Astrocyte of the hippocampus (primary cell): ENCODE measurements around the gene C11orf58.

Experiments
- DNase-seq: peaks from one replicate; pipeline ENCODE4 v3.0.0; 2011; ENCODE audit warnings: low read depth, low spot score

Gene C11orf58

DNA sequence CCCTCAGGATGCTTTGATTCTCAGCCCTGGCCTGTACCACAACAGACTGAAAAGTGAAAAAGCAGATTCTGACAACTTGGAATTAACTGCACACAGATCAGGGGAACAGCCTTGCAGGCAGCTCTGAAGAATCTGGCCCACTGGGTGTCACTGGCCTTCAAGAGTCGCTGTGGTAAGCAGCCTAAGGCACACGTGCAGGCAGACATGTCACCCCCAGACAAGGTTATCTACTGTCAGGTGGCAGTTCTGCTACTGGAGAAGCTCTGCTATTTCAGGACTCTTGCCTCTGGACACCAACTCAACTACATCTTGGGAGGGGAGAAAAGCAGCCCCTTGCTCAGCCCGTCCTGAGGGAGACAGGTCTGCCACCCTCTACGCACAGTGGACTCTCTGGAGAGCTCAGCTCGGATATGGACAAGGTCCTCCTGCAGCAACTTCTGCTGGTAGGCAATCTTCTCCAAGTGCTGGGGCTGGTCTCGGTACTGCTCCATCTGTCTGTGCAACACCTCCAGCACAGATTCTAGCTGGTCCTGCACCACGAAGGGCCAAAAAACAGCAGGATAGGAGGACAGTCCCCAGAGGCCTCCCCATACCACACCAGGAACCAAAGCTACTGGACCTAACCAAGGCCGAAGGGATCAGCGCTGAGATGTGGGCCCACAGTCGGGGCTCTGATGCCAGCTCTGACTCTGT is 63.0 kb downstream of the C11orf58 start:
- no peak for DNase-seq

DNA sequence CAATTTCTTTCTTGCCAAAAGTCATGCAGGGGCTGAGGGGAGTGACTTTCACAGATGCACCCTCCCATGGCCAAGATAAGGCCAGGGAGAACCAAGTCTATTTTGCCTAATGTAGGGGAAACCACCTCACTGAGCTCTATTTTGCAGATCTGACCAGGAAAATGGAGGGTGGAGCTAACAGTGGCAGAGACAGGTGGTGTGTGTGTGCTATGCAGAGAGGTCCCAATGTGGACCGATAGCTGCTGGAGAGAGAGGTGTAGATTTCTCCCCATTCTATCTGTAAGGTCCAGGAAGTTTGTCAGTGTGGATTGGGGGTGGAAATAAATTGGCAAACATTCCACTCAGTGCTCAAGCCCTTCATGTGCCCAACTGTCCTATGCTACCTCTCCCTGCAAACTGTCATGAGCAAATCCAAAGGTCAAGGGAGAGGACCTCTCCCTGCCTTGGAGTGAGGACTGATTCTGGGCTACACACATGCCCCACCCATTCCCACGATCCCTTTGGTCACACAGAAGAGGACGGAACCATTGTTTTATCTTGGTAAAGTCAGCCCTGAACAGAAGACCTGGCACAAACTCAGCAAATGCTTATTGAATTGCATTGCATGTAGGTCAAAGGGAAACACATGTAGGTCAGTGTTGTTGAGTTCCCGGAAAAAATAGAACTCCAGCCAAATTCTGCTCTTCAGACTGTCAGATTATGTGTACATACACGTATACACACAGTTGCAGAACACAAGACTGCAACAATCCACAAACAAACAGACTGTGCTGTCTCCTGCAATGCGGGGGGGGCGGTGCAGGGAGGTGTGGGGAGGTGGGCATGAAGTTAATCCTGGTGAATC is 65.9 kb downstream of the C11orf58 start:
- no peak for DNase-seq

DNA sequence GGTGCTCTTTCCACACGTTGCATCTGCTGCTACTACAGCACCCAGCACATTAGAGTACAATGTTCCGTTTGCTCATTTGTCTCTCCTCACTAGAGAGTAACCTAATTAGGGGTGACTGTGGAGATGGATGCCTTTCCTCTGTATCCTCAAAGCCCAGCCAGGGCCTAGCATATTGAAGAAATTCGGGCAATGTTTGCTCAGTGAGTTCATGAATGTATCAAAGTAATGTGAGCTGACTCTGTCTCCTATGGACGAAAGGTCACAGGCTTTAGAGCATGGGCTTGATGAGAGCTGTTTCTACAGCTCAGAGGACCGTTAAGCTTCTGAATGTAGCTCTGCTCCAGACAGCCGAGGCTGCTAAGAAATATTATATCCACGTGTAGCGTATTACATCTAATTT is 67.5 kb downstream of the C11orf58 start:
- DNase-seq: no peak

DNA sequence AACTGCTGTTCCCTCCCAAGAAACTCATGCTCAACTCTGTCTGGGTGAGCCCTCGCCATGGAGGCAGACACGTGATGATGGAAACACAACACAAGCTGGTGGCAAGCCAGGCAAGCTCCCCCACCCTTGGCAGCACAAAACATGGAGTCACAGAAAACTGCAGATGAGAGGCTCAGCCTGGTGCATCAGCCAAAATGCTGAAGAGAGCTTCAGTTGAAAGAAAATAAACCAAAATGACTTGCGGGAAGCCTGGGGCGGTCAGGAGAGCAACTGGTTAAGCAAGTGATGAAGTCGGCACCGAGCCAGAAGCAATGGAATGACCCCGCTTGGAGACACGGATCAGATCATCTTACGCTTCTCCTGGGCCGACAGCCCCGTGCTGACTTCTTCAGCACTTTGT is 68.3 kb downstream of the C11orf58 start:
- DNase-seq: no peak

DNA sequence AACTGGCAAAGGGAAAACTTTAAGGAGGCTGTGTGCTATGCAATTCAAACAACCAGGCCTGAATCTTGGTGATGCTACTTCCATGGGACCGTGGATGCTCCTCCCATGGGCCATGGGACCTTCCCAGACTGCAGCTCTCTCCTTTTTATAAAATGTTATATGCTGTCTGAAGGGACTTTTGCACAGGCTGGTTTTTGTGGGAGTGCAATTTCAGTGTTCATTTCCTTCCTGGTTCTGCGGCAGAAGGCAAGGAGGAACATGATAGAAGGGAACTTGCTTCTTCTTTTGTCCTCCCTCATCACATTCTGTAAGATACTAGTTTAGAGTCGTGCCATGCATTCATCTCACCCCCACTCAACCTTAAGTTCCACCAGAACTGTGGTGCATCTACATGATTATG is 68.9 kb downstream of the C11orf58 start:
- no peak for DNase-seq
